Measurements from ENCODE around the gene SUN1.

The SUN1 gene

GRCh38 chr7:892648-893593 lies 60.6 kb downstream of the SUN1 start:
- no peak for DNase-seq (ENCODE audit: low spot score)

GRCh38 chr7:893686-894085 lies 61.4 kb downstream of the SUN1 start:
- DNase-seq (ENCODE audit: low spot score) = no peak

GRCh38 chr7:894164-894867 lies 62.0 kb downstream of the SUN1 start:
- DNase-seq (ENCODE audit: low spot score) = no peak

- no peak for DNase-seq (ENCODE audit: low spot score)
These were observed 62.7 kb downstream of the SUN1 start for GRCh38 chr7:894927-895450.

GRCh38 chr7:895451-896052 lies 63.3 kb downstream of the SUN1 start:
- no peak for DNase-seq (ENCODE audit: low spot score)

GRCh38 chr7:896346-897075 lies 64.2 kb downstream of the SUN1 start:
- no peak for DNase-seq (ENCODE audit: low spot score)

- no peak for DNase-seq (ENCODE audit: low spot score)
These were observed 64.8 kb downstream of the SUN1 start for GRCh38 chr7:897086-897485.

GRCh38 chr7:897771-898376 lies 65.6 kb downstream of the SUN1 start:
- no peak for DNase-seq (ENCODE audit: low spot score)

- DNase-seq (ENCODE audit: low spot score) = no peak
These were observed 66.2 kb downstream of the SUN1 start for GRCh38 chr7:898460-898854.

- DNase-seq (ENCODE audit: low spot score) = no peak
These were observed 66.8 kb downstream of the SUN1 start for GRCh38 chr7:898855-899681.

GRCh38 chr7:899806-900205 lies 67.5 kb downstream of the SUN1 start:
- no peak for DNase-seq (ENCODE audit: low spot score)

GRCh38 chr7:900331-901040 lies 68.2 kb downstream of the SUN1 start:
- DNase-seq (ENCODE audit: low spot score) = no peak

GRCh38 chr7:901041-901387 lies 68.7 kb downstream of the SUN1 start:
- no peak for DNase-seq (ENCODE audit: low spot score)

GRCh38 chr7:901388-902154 lies 69.3 kb downstream of the SUN1 start:
- peak; percentile 39 for DNase-seq (ENCODE audit: low spot score)

GRCh38 chr7:902996-903395 lies 70.7 kb downstream of the SUN1 start:
- no peak for DNase-seq (ENCODE audit: low spot score)

GRCh38 chr7:903921-904755 lies 71.9 kb downstream of the SUN1 start:
- no peak for DNase-seq (ENCODE audit: low spot score)

GRCh38 chr7:904847-905246 lies 72.6 kb downstream of the SUN1 start:
- no peak for DNase-seq (ENCODE audit: low spot score)

GRCh38 chr7:906776-907157 lies 74.5 kb downstream of the SUN1 start:
- no peak for DNase-seq (ENCODE audit: low spot score)

All from LoVo (cell line).